Measurements from ENCODE around the gene MEST. TPM values are rescaled to one million over a fixed set of nuclear protein-coding genes. Genes with fewer than 3 reads are reported as not detected.

The MEST gene
- total and polyA plus RNA-seq, 2 donors (not counting 3 experiments of a cell fraction or from before 2014, with no cell fraction given): 46.7 to 52.6 TPM

DNA sequence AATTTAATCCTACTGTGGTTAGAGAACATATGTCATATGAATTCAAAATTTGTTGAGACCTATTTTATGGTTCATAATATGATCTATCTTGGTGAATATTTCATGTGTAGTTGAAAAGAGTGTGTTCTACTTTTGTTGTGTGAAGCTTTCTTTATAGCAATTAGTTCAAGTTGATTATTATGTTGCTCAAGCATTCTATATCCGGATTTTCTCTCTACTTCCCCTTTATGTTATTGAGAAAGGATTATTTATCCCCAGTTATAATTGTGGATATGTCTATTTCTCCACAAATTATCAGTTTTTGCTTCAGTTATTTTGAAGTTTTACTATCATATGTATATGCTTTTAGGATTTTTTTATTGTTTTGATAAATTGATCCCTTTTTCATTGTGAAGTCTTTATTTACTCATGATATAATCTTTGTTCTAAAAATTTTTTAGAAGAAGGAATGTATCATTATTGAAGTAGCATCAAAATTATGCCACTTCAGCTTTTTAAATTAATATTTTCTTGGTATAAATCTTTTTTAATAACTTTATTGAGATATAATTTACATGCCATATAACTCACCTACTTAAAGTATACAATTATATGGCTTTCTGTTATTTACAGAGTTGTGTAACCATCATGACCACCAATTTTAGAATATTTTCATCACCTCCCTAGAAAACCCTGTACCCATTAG, 12.0 kb upstream of the MEST start:
- H2AFZ ChIP-seq (ENCODE audit: low read depth, low read length): no peak overlapping the region
- ChIA-PET CTCF (no interaction called here), POLR2A (no interaction called here)
- no TSS peak for BruUV-seq (replicated peaks)
- H3K9me1 ChIP-seq (replicated peaks; ENCODE audit: control insufficient read depth, extremely low read depth, insufficient read depth, low read length): no peaks in the 10 kb centered on the region
- H4K20me1 ChIP-seq (replicated peaks; ENCODE audit: control insufficient read depth, extremely low read depth, insufficient read depth, low read length): no peaks in the 10 kb centered on the region
- no peak overlapping the region for H3K9ac ChIP-seq (replicated peaks; ENCODE audit: extremely low read depth, insufficient read depth, low read length)
- DNase-seq (ENCODE audit: low read depth, low spot score): no peak
- no peak for FAIRE-seq
- no peak for TF ChIP-seq POLR2AphosphoS5 (IDR thresholded peaks at IDR 0.05; ENCODE audit: insufficient read depth, low read depth, low read length)
- TF ChIP-seq, protein P1, sequence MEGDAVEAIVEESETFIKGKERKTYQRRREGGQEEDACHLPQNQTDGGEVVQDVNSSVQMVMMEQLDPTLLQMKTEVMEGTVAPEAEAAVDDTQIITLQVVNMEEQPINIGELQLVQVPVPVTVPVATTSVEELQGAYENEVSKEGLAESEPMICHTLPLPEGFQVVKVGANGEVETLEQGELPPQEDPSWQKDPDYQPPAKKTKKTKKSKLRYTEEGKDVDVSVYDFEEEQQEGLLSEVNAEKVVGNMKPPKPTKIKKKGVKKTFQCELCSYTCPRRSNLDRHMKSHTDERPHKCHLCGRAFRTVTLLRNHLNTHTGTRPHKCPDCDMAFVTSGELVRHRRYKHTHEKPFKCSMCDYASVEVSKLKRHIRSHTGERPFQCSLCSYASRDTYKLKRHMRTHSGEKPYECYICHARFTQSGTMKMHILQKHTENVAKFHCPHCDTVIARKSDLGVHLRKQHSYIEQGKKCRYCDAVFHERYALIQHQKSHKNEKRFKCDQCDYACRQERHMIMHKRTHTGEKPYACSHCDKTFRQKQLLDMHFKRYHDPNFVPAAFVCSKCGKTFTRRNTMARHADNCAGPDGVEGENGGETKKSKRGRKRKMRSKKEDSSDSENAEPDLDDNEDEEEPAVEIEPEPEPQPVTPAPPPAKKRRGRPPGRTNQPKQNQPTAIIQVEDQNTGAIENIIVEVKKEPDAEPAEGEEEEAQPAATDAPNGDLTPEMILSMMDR (IDR thresholded peaks at IDR 0.05; ENCODE audit: extremely low read depth in 1 of 2, insufficient read depth in 1 of 2, low read depth in 1 of 2, low read length in 2 of 2): no peak
- TF ChIP-seq GATA2 (IDR thresholded peaks at IDR 0.05; ENCODE audit: insufficient read depth, insufficient read length, low read depth, low read length): no peak
- TF ChIP-seq MYC (IDR thresholded peaks at IDR 0.05; ENCODE audit: low read depth, low read length): no peak
- no peak for TF ChIP-seq POLR2A (IDR thresholded peaks at IDR 0.05; ENCODE audit: low read depth, low read length)
- TF ChIP-seq JUN (IDR thresholded peaks at IDR 0.05; ENCODE audit: borderline replicate concordance, insufficient read depth, insufficient read length, low read depth): no peak
- TF ChIP-seq, protein P2, sequence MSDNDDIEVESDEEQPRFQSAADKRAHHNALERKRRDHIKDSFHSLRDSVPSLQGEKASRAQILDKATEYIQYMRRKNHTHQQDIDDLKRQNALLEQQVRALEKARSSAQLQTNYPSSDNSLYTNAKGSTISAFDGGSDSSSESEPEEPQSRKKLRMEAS (IDR thresholded peaks at IDR 0.05; ENCODE audit: insufficient read depth, insufficient read length): no peak
- TF ChIP-seq FOS (IDR thresholded peaks at IDR 0.05; ENCODE audit: borderline replicate concordance, insufficient read depth, low read length): no peak
- no peak for TF ChIP-seq EZH2 (IDR thresholded peaks at IDR 0.05; ENCODE audit: borderline replicate concordance, low read depth, low read length, severe bottlenecking)
- peaks cover 4 to 6% of the 10 kb centered on the region in 2 experiments for H3K27me3 ChIP-seq (ENCODE audit: control insufficient read depth in 2 of 2, insufficient read depth in 2 of 2, low read length in 2 of 2)
- no peak overlapping the region for H3K27ac ChIP-seq (ENCODE audit: insufficient read depth, low read depth, low read length)
- intact Hi-C loops (cut with micrococcal nuclease) (no loop called here), dilution Hi-C loops (cut with MboI; ENCODE audit: extremely low pct_ligation_motif_present, low sequenced_read_pairs) (no loop called here)
- H3K4me1 ChIP-seq (ENCODE audit: control insufficient read depth, extremely low read depth, insufficient read depth, low read length): no peaks in the 10 kb centered on the region
- H3K79me2 ChIP-seq (ENCODE audit: control insufficient read depth, insufficient read depth, low read length): no peaks in the 10 kb centered on the region
- no peak overlapping the region for H3K4me2 ChIP-seq (ENCODE audit: insufficient read depth, low read length)
- H3K9me3 ChIP-seq (replicated peaks; ENCODE audit: control insufficient read depth, insufficient read depth, low read length): no peaks in the 10 kb centered on the region
- no peak overlapping the region for H3K4me3 ChIP-seq (replicated peaks in 1 of 3; ENCODE audit: insufficient read depth in 1 of 3, low read depth in 1 of 3, low read length in 3 of 3)
- no peaks in the 10 kb centered on the region for H3K36me3 ChIP-seq (ENCODE audit: control insufficient read depth in 2 of 2, extremely low read depth in 1 of 2, insufficient read depth in 2 of 2, low read length in 2 of 2)
